Measurements from ENCODE around the gene MDGA2. TPM values are rescaled to one million over a fixed set of nuclear protein-coding genes. Genes with fewer than 3 reads are reported as not detected.

The MDGA2 gene
- total RNA-seq: not detected in 2 replicates

DNA sequence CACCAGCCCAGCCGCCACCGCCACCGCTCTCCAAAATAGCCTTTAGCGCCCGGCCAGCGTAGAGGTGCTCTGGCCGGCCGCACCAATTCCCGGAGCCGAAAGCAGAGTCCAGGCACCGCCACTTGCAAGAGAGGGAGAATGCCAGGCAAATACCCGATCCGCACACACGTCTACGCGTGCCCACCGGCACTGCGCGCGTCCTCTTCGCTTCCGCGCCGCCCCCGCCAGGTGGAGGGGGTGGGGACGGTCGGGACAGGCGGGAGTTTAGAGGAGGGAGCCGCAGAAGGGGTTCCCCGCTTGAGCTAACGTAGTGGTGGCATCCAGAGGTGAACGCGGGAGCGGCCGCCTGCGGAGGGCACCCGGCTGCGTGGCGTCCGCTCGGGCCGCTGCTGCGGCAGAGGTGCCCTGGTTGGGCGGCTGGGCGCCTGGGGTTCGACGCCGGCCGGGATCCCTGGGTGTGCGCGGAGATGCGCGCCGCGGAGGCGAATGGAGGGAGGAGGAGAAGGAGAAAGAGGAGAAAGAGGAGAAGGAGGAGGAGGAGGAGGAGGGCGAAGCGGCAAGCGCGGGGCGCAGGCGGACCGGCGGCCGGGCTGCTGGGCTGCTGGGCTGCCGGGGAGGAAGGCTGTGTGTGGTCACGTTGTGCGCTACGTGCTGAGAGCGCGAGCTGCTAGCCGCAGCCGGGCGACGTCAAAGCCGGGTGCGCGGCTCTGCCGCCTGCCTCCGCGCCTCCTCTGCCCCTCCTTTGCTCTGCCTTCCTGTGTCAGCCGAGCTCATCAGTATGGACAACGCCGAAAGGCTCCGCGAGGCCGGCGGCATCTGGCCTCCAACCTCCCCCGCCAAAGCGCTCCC, at the start of gene MDGA2:
MDGA2 (minus strand) TSS at position 140 of the 849 bp plus-strand sequence.

Data from bladder microvascular endothelial cell (primary cell).